ENCODE data around the gene COQ8B.

Gene COQ8B

GRCh38 chr19:40689339-40690049 lies 27.2 kb downstream of the COQ8B start:
- H3K9me2 ChIP-seq (ENCODE audit: low read depth, low read length): no peaks in the 10 kb centered on the region
- 0 out of 2 replicates have a peak, but pooled peaks cover 7% of the 10 kb centered on the region for H3F3A ChIP-seq (ENCODE audit: insufficient read depth, low read length)
- peak overlapping the region; percentile 100 for H3K4me2 ChIP-seq (ENCODE audit: low read length)
- H2AFZ ChIP-seq (ENCODE audit: low read length): no peak overlapping the region
- H3K27me3 ChIP-seq (ENCODE audit: insufficient read depth, low read length): no peaks in the 10 kb centered on the region
- H3K36me3 ChIP-seq (ENCODE audit: insufficient read depth, low read length): peaks cover 11% of the 10 kb centered on the region; the same call in 1 of the 2 replicates
- H3K9ac ChIP-seq (ENCODE audit: low read length): peak overlapping the region; percentile 87
- peak overlapping the region; percentile 81 for H3K4me3 ChIP-seq (ENCODE audit: low read depth, low read length, poor library complexity, severe bottlenecking)
- H3K4me1 ChIP-seq (ENCODE audit: insufficient read depth, low read length, severe bottlenecking): peaks cover 40% of the 10 kb centered on the region
- H3K27ac ChIP-seq (ENCODE audit: low read depth, low read length, poor library complexity, severe bottlenecking): peak overlapping the region; percentile 67
- no peaks in the 10 kb centered on the region for H3K9me3 ChIP-seq (ENCODE audit: low read length)
- H3K79me2 ChIP-seq (ENCODE audit: insufficient read depth, low read length): no peaks in the 10 kb centered on the region
- H4K20me1 ChIP-seq (ENCODE audit: insufficient read depth, low read length): no peaks in the 10 kb centered on the region
- TF ChIP-seq EZH2 (IDR thresholded peaks at IDR 0.05; ENCODE audit: borderline replicate concordance, low read length) (no peak), CTCF (IDR thresholded peaks at IDR 0.05; ENCODE audit: low read length) (no peak)

GRCh38 chr19:40688987-40689338 lies 27.7 kb downstream of the COQ8B start:
- Histone ChIP-seq H4K20me1 (ENCODE audit: insufficient read depth, low read length) (no peaks in the 10 kb centered on the region), H3K4me2 (ENCODE audit: low read length) (peak overlapping the region; percentile 100), H3K4me3 (ENCODE audit: low read depth, low read length, poor library complexity, severe bottlenecking) (peak overlapping the region; percentile 81), H3F3A (ENCODE audit: insufficient read depth, low read length) (0 out of 2 replicates have a peak, but pooled peaks cover 7% of the 10 kb centered on the region), H3K27ac (ENCODE audit: low read depth, low read length, poor library complexity, severe bottlenecking) (peak overlapping the region; percentile 67), H3K9me2 (ENCODE audit: low read depth, low read length) (no peaks in the 10 kb centered on the region), H3K27me3 (ENCODE audit: insufficient read depth, low read length) (no peaks in the 10 kb centered on the region), H3K36me3 (ENCODE audit: insufficient read depth, low read length) (peaks cover 11% of the 10 kb centered on the region; the same call in 1 of the 2 replicates), H2AFZ (ENCODE audit: low read length) (no peak overlapping the region), H3K9me3 (ENCODE audit: low read length) (no peaks in the 10 kb centered on the region), H3K4me1 (ENCODE audit: insufficient read depth, low read length, severe bottlenecking) (peaks cover 40% of the 10 kb centered on the region), H3K79me2 (ENCODE audit: insufficient read depth, low read length) (no peaks in the 10 kb centered on the region), H3K9ac (ENCODE audit: low read length) (peak overlapping the region; percentile 87; the same call in 1 of the 2 replicates)
- TF ChIP-seq CTCF (IDR thresholded peaks at IDR 0.05; ENCODE audit: low read length) (no peak), EZH2 (IDR thresholded peaks at IDR 0.05; ENCODE audit: borderline replicate concordance, low read length) (no peak)

- H3K36me3 ChIP-seq (ENCODE audit: insufficient read depth, low read length): peaks cover 11% of the 10 kb centered on the region; the same call in 1 of the 2 replicates
- TF ChIP-seq EZH2 (IDR thresholded peaks at IDR 0.05; ENCODE audit: borderline replicate concordance, low read length) (no peak), CTCF (IDR thresholded peaks at IDR 0.05; ENCODE audit: low read length) (no peak)
- peaks cover 40% of the 10 kb centered on the region for H3K4me1 ChIP-seq (ENCODE audit: insufficient read depth, low read length, severe bottlenecking)
- no peaks in the 10 kb centered on the region for H3K27me3 ChIP-seq (ENCODE audit: insufficient read depth, low read length)
- H3K27ac ChIP-seq (ENCODE audit: low read depth, low read length, poor library complexity, severe bottlenecking): peak overlapping the region; percentile 67
- no peak overlapping the region; the same call in 1 of the 2 replicates for H3K9ac ChIP-seq (ENCODE audit: low read length)
- 0 out of 2 replicates have a peak, but pooled peaks cover 7% of the 10 kb centered on the region for H3F3A ChIP-seq (ENCODE audit: insufficient read depth, low read length)
- no peak overlapping the region for H2AFZ ChIP-seq (ENCODE audit: low read length)
- H3K9me2 ChIP-seq (ENCODE audit: low read depth, low read length): no peaks in the 10 kb centered on the region
- no peaks in the 10 kb centered on the region for H3K79me2 ChIP-seq (ENCODE audit: insufficient read depth, low read length)
- H4K20me1 ChIP-seq (ENCODE audit: insufficient read depth, low read length): no peaks in the 10 kb centered on the region
- H3K4me2 ChIP-seq (ENCODE audit: low read length): peak overlapping the region; percentile 100
- no peaks in the 10 kb centered on the region for H3K9me3 ChIP-seq (ENCODE audit: low read length)
- peak overlapping the region; percentile 81 for H3K4me3 ChIP-seq (ENCODE audit: low read depth, low read length, poor library complexity, severe bottlenecking)
These were observed 28.4 kb downstream of the COQ8B start for GRCh38 chr19:40688309-40688708.

Data from OCI-LY1 (cell line).